H7 (cell line): ENCODE measurements around the gene SMPDL3A. TPM values are rescaled to one million over a fixed set of nuclear protein-coding genes. Genes with fewer than 3 reads are reported as not detected.
A peak's percentile ranks its signal among the peaks of the same experiment; 100 is the strongest.

Experiments used
- DNase-seq: peaks from one replicate; pipeline ENCODE4 v3.0.0; 2012
- H3K27me3 ChIP-seq: 2 replicates; pipeline ENCODE4 v1.6.0; 2011; ENCODE audit warnings: mild to moderate bottlenecking, low read length; ENCODE audit not compliant: control insufficient read depth, insufficient read depth
- H3K36me3 ChIP-seq: replicated peaks from 2 replicates; pipeline ENCODE4 v1.5.1; 2011; ENCODE audit warnings: low read length; ENCODE audit not compliant: control insufficient read depth, insufficient read depth
- H3K4me3 ChIP-seq: 2 replicates; pipeline ENCODE4 v1.5.1; 2011; ENCODE audit warnings: low read depth, mild to moderate bottlenecking, control low read depth, low read length, moderate library complexity; ENCODE audit not compliant: insufficient read depth
- total RNA-seq: library from RNA; depleted of rRNA; stranded (reverse); fragments of >200 nt; shearing (Covaris generic); gene quantifications from 2 replicates; pipeline ENCODE4 v1.2.3, GENCODE V29; 2014

SMPDL3A gene
- total RNA-seq, 1 experiment from 2014 or later: 1.8 TPM

GRCh38 chr6:122787721-122788120, 1.3 kb upstream of the SMPDL3A start:
- no peaks in the 10 kb centered on the region for H3K36me3 ChIP-seq
- H3K4me3 ChIP-seq: no peak overlapping the region

GRCh38 chr6:122788208-122788607, 850 bp upstream of the SMPDL3A start:
- Histone ChIP-seq H3K27me3 (peaks cover 29% of the 10 kb centered on the region), H3K36me3 (no peaks in the 10 kb centered on the region), H3K4me3 (no peak overlapping the region)
- no peak for DNase-seq

More at GRCh38 chr6:122787721-122788120, 1.3 kb upstream of the SMPDL3A start:
- H3K27me3 ChIP-seq: peaks cover 29% of the 10 kb centered on the region
- DNase-seq: no peak

- H3K4me3 ChIP-seq: peak overlapping the region; percentile 80
- H3K27me3 ChIP-seq: peaks cover 29% of the 10 kb centered on the region
- no peak for DNase-seq
- no peaks in the 10 kb centered on the region for H3K36me3 ChIP-seq
Measured at GRCh38 chr6:122788663-122789181, 336 bp upstream of the SMPDL3A start.

GRCh38 chr6:122790028-122790422, 967 bp downstream of the SMPDL3A start:
- Histone ChIP-seq H3K4me3 (peak overlapping the region; percentile 80), H3K36me3 (no peaks in the 10 kb centered on the region), H3K27me3 (peaks cover 29% of the 10 kb centered on the region)
- peak; percentile 39 for DNase-seq

- peaks cover 29% of the 10 kb centered on the region for H3K27me3 ChIP-seq
- peak overlapping the region; percentile 80 for H3K4me3 ChIP-seq
- H3K36me3 ChIP-seq: no peaks in the 10 kb centered on the region
- peak; percentile 34 for DNase-seq
Measured at GRCh38 chr6:122790423-122791309, 1.6 kb downstream of the SMPDL3A start.

GRCh38 chr6:122791310-122791679, 2.2 kb downstream of the SMPDL3A start:
- Histone ChIP-seq H3K4me3 (no peak overlapping the region), H3K27me3 (peaks cover 29% of the 10 kb centered on the region), H3K36me3 (no peaks in the 10 kb centered on the region)
- no peak for DNase-seq

GRCh38 chr6:122792766-122793165, 3.7 kb downstream of the SMPDL3A start:
- Histone ChIP-seq H3K36me3 (no peaks in the 10 kb centered on the region), H3K4me3 (no peak overlapping the region), H3K27me3 (peaks cover 25% of the 10 kb centered on the region)
- DNase-seq: no peak

- Histone ChIP-seq H3K4me3 (no peak overlapping the region), H3K36me3 (no peaks in the 10 kb centered on the region), H3K27me3 (no peaks in the 10 kb centered on the region)
- no peak for DNase-seq
Measured at GRCh38 chr6:122797537-122797936, 8.5 kb downstream of the SMPDL3A start.

GRCh38 chr6:122798099-122798641, 9.1 kb downstream of the SMPDL3A start:
- H3K4me3 ChIP-seq: no peak overlapping the region
- no peaks in the 10 kb centered on the region for H3K27me3 ChIP-seq
- H3K36me3 ChIP-seq: no peaks in the 10 kb centered on the region
- no peak for DNase-seq

GRCh38 chr6:122799140-122799745, 10.2 kb downstream of the SMPDL3A start:
- H3K36me3 ChIP-seq: no peaks in the 10 kb centered on the region
- DNase-seq: no peak
- no peaks in the 10 kb centered on the region for H3K27me3 ChIP-seq
- H3K4me3 ChIP-seq: no peak overlapping the region

GRCh38 chr6:122799916-122800686, 11.0 kb downstream of the SMPDL3A start:
- no peak overlapping the region for H3K4me3 ChIP-seq
- no peak for DNase-seq
- no peaks in the 10 kb centered on the region for H3K36me3 ChIP-seq
- H3K27me3 ChIP-seq: no peaks in the 10 kb centered on the region

- H3K4me3 ChIP-seq: no peak overlapping the region
- no peaks in the 10 kb centered on the region for H3K36me3 ChIP-seq
- no peak for DNase-seq
- no peaks in the 10 kb centered on the region for H3K27me3 ChIP-seq
Measured at GRCh38 chr6:122800906-122801305, 11.8 kb downstream of the SMPDL3A start.

GRCh38 chr6:122801397-122801796, 12.3 kb downstream of the SMPDL3A start:
- DNase-seq: no peak
- Histone ChIP-seq H3K27me3 (no peaks in the 10 kb centered on the region), H3K36me3 (no peaks in the 10 kb centered on the region), H3K4me3 (no peak overlapping the region)

GRCh38 chr6:122803171-122803661, 14.2 kb downstream of the SMPDL3A start:
- no peak for DNase-seq
- Histone ChIP-seq H3K27me3 (no peaks in the 10 kb centered on the region), H3K4me3 (no peak overlapping the region), H3K36me3 (no peaks in the 10 kb centered on the region)
